Neural crest cell (in vitro differentiated cells): ENCODE results near the gene GIGYF2. TPM values are rescaled to one million over a fixed set of nuclear protein-coding genes. Genes with fewer than 3 reads are reported as not detected.

ENCODE experiments used
- DNase-seq: peaks from one replicate; pipeline ENCODE4 v3.0.0; 2021; ENCODE audit warnings: low read depth, mixed read lengths, low spot score
- H3K27ac Mint-ChIP-seq: one replicate; pipeline ENCODE4 v1.8.0; 2021; ENCODE audit warnings: mild to moderate bottlenecking, mixed read lengths; ENCODE audit not compliant: unreplicated experiment
- H3K27me3 Mint-ChIP-seq: 2 replicates; pipeline ENCODE4 v1.8.0; 2021; ENCODE audit warnings: low read depth, mild to moderate bottlenecking, mixed read lengths
- H3K36me3 Mint-ChIP-seq: 2 replicates; pipeline ENCODE4 v1.8.0; 2021; ENCODE audit warnings: low read depth, mild to moderate bottlenecking, mixed read lengths
- H3K4me1 Mint-ChIP-seq: 2 replicates; pipeline ENCODE4 v1.8.0; 2021; ENCODE audit warnings: mixed read lengths
- H3K4me3 Mint-ChIP-seq: one replicate; pipeline ENCODE4 v1.8.0; 2021; ENCODE audit warnings: mild to moderate bottlenecking, mixed read lengths
- H3K9me3 Mint-ChIP-seq: 2 replicates; pipeline ENCODE4 v1.8.0; 2021; ENCODE audit warnings: mixed read lengths
- CTCF ChIP-seq: fragments of 200-600 bp; sonication (generic); conservative IDR thresholded peaks from 2 replicates; pipeline ENCODE4 v1.5.0; 2021; ENCODE audit warnings: antibody characterized with exemption, mild to moderate bottlenecking
- total RNA-seq: library from RNA; stranded (reverse); gene quantifications from 2 replicates; pipeline ENCODE4 v1.2.1, GENCODE V29; 2021

GIGYF2 gene
- total RNA-seq, 1 donor from 2014 or later = 70.3 TPM

GRCh38 chr2:232800166-232800565 lies 103.0 kb downstream of the GIGYF2 start:
- DNase-seq = no peak
- H3K36me3 Mint-ChIP-seq = peaks cover 37% of the 10 kb centered on the region
- H3K27ac Mint-ChIP-seq = no peak overlapping the region
- peaks cover 4% of the 10 kb centered on the region for H3K9me3 Mint-ChIP-seq
- TF ChIP-seq CTCF = no peak
- no peak overlapping the region for H3K4me3 Mint-ChIP-seq
- H3K4me1 Mint-ChIP-seq = no peaks in the 10 kb centered on the region
- H3K27me3 Mint-ChIP-seq = no peaks in the 10 kb centered on the region

DNA sequence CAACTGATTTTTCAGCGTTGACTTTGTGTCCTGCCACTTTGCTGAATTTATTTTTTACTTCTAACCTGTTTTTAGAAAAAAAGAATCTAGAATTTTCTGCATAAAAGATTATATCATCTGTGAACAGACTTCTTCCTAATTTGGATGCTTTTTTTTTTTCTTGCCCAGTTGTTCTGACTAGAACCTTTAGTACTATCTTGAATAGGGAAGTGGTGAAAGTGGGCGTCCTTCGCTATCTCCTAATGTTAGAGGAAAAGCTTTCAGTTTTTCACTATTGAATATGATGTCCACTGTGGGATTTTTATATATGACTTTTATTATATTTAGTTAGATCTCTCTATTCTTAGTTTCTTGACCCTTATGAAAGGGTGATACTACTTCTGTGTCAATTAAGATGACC lies 105.0 kb downstream of the GIGYF2 start:
- H3K9me3 Mint-ChIP-seq = peaks cover 4% of the 10 kb centered on the region
- DNase-seq = no peak
- peaks cover 41% of the 10 kb centered on the region for H3K36me3 Mint-ChIP-seq
- no peak overlapping the region for H3K4me3 Mint-ChIP-seq
- no peak for TF ChIP-seq CTCF
- H3K27ac Mint-ChIP-seq = no peak overlapping the region
- no peaks in the 10 kb centered on the region for H3K4me1 Mint-ChIP-seq
- H3K27me3 Mint-ChIP-seq = no peaks in the 10 kb centered on the region

- peaks cover 12% of the 10 kb centered on the region for H3K36me3 Mint-ChIP-seq
- H3K27ac Mint-ChIP-seq = no peak overlapping the region
- no peaks in the 10 kb centered on the region for H3K27me3 Mint-ChIP-seq
- no peak overlapping the region for H3K4me3 Mint-ChIP-seq
- no peaks in the 10 kb centered on the region for H3K4me1 Mint-ChIP-seq
- no peak for TF ChIP-seq CTCF
- DNase-seq = no peak
- H3K9me3 Mint-ChIP-seq = no peaks in the 10 kb centered on the region
These were observed 112.4 kb downstream of the GIGYF2 start for GRCh38 chr2:232809349-232810124.

GRCh38 chr2:232810444-232810843 lies 113.3 kb downstream of the GIGYF2 start:
- Mint-ChIP-seq H3K4me3 (no peak overlapping the region), H3K36me3 (peaks cover 5% of the 10 kb centered on the region), H3K27me3 (no peaks in the 10 kb centered on the region), H3K27ac (no peak overlapping the region), H3K9me3 (no peaks in the 10 kb centered on the region), H3K4me1 (no peaks in the 10 kb centered on the region)
- no peak for TF ChIP-seq CTCF
- no peak for DNase-seq

DNA sequence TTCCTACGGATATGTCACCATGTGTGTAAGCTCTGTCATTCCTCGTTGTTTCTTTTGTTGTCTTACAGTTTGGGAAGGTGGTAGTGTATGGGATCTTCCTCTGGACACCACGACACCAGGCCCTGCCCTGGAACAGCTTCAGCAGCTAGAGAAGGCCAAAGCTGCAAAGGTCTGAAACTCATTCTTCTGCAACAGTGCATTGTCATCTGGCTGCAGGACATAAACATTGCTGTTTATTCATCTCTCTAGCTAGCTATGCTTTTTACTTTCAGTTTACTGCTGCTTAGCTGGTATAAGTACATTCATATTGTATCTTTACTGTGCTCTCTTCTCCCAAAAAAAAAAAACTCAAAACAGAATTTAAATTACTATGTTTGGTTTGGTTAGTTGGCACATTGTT lies 118.4 kb downstream of the GIGYF2 start:
- Mint-ChIP-seq H3K27ac (no peak overlapping the region), H3K9me3 (no peaks in the 10 kb centered on the region), H3K27me3 (no peaks in the 10 kb centered on the region), H3K4me3 (no peak overlapping the region), H3K4me1 (no peaks in the 10 kb centered on the region), H3K36me3 (peaks cover 6% of the 10 kb centered on the region)
- no peak for DNase-seq
- TF ChIP-seq CTCF = no peak
